WTC11 (cell line): ENCODE results near the gene FHIT. TPM values are rescaled to one million over a fixed set of nuclear protein-coding genes. Genes with fewer than 3 reads are reported as not detected.

Source experiments
- ATAC-seq: fragments of 200-7000 bp; cut with Tn5 transposase; 2 replicates; pipeline ENCODE4 v1.10.0; 2021; ENCODE audit warnings: mild to moderate bottlenecking, moderate library complexity
- CTCF ChIA-PET: fragments of 300-600 bp; sonication (Branson Sonifier 250); formaldehyde crosslinking; loops from one replicate; lab custom pipeline; 2021; ENCODE audit warnings: antibody characterized with exemption; lab: Charles Lee
- POLR2A ChIA-PET: fragments of 350-600 bp; sonication (Branson Sonifier 250); formaldehyde crosslinking; loops from one replicate; lab custom pipeline; 2021; ENCODE audit warnings: antibody characterized with exemption; lab: Charles Lee
- DNase-seq: peaks from one replicate; pipeline ENCODE4 v3.0.0; 2021; ENCODE audit warnings: low spot score
- H3K27ac Mint-ChIP-seq: 2 replicates; pipeline ENCODE4 v1.8.0; 2021; ENCODE audit warnings: mixed read lengths
- H3K27me3 Mint-ChIP-seq: 2 replicates; pipeline ENCODE4 v1.8.0; 2021; ENCODE audit warnings: low read depth, mild to moderate bottlenecking, moderate library complexity, mixed read lengths
- H3K36me3 Mint-ChIP-seq: 2 replicates; pipeline ENCODE4 v1.8.0; 2021; ENCODE audit warnings: mixed read lengths
- H3K4me1 Mint-ChIP-seq: 2 replicates; pipeline ENCODE4 v1.8.0; 2022; ENCODE audit warnings: mixed read lengths
- H3K4me3 Mint-ChIP-seq: 2 replicates; pipeline ENCODE4 v1.8.0; 2021; ENCODE audit warnings: mild to moderate bottlenecking, moderate library complexity, mixed read lengths
- H3K9me3 Mint-ChIP-seq: 2 replicates; pipeline ENCODE4 v1.8.0; 2021; ENCODE audit warnings: mixed read lengths
- ELF4 ChIP-seq: sonication (generic); formaldehyde crosslinking; IDR thresholded peaks from 2 replicates; pipeline ENCODE4 v1.8.1; 2022; ENCODE audit warnings: low read depth, mild to moderate bottlenecking, moderate library complexity, missing genetic modification reagents
- GABPB1 ChIP-seq: sonication (generic); formaldehyde crosslinking; IDR thresholded peaks from 2 replicates; pipeline ENCODE4 v1.8.1; 2023; ENCODE audit warnings: mild to moderate bottlenecking, missing genetic modification reagents
- JUN ChIP-seq: sonication (generic); formaldehyde crosslinking; IDR thresholded peaks from 2 replicates; pipeline ENCODE4 v1.8.0; 2023; ENCODE audit warnings: mild to moderate bottlenecking, missing genetic modification reagents
- MYBL2 ChIP-seq: sonication (generic); formaldehyde crosslinking; IDR thresholded peaks from 2 replicates; pipeline ENCODE4 v1.8.1; 2023; ENCODE audit warnings: mild to moderate bottlenecking, moderate library complexity, missing genetic modification reagents
- NR2C2 ChIP-seq: sonication (generic); formaldehyde crosslinking; IDR thresholded peaks from 2 replicates; pipeline ENCODE4 v1.8.0; 2022; ENCODE audit warnings: mild to moderate bottlenecking, missing genetic modification reagents
- NR3C1 ChIP-seq: sonication (generic); formaldehyde crosslinking; conservative IDR thresholded peaks from 2 replicates; pipeline ENCODE4 v1.8.1; 2023; ENCODE audit warnings: low read depth, mild to moderate bottlenecking, missing genetic modification reagents
- RORB ChIP-seq: fragments of 250-450 bp; sonication (Bioruptor Pico); IDR thresholded peaks from 2 replicates; pipeline ENCODE4 v1.9.0; 2021; ENCODE audit warnings: mild to moderate bottlenecking
- SMAD3 ChIP-seq: sonication (generic); formaldehyde crosslinking; IDR thresholded peaks from 2 replicates; pipeline ENCODE4 v1.8.0; 2022; ENCODE audit warnings: missing genetic modification reagents, mild to moderate bottlenecking, borderline replicate concordance
- ZNF396 ChIP-seq: fragments of 250-450 bp; sonication (Bioruptor Pico); IDR thresholded peaks from 2 replicates; pipeline ENCODE4 v1.8.0; 2021; ENCODE audit warnings: mild to moderate bottlenecking, moderate library complexity, borderline replicate concordance
- total RNA-seq: library from RNA; stranded (reverse); gene quantifications from 3 replicates; pipeline ENCODE4 v1.2.3, GENCODE V29; 2021
- TF ChIP-seq, protein P1 (sequence below): sonication (generic); formaldehyde crosslinking; IDR thresholded peaks from 2 replicates; pipeline ENCODE4 v1.8.1; 2022; ENCODE audit warnings: low read depth, missing genetic modification reagents, borderline replicate concordance
- TF ChIP-seq, protein P2 (sequence below): sonication (generic); formaldehyde crosslinking; IDR thresholded peaks from 2 replicates; pipeline ENCODE4 v1.8.1; 2023; ENCODE audit warnings: mild to moderate bottlenecking, missing genetic modification reagents, moderate library complexity
- TF ChIP-seq, protein P3 (sequence below): sonication (generic); formaldehyde crosslinking; IDR thresholded peaks from 2 replicates; pipeline ENCODE4 v1.8.0; 2022; ENCODE audit warnings: missing genetic modification reagents
- TF ChIP-seq, protein P4 (sequence below): fragments of 250-450 bp; sonication (Bioruptor Pico); IDR thresholded peaks from 2 replicates; pipeline ENCODE4 v1.9.0; 2021; ENCODE audit warnings: mild to moderate bottlenecking
- TF ChIP-seq, protein P5 (sequence below): sonication (generic); formaldehyde crosslinking; IDR thresholded peaks from 2 replicates; pipeline ENCODE4 v1.8.0; 2023; ENCODE audit warnings: missing genetic modification reagents, mild to moderate bottlenecking, borderline replicate concordance

FHIT gene
- total RNA-seq, 1 experiment from 2014 or later = 2.6 TPM

DNA sequence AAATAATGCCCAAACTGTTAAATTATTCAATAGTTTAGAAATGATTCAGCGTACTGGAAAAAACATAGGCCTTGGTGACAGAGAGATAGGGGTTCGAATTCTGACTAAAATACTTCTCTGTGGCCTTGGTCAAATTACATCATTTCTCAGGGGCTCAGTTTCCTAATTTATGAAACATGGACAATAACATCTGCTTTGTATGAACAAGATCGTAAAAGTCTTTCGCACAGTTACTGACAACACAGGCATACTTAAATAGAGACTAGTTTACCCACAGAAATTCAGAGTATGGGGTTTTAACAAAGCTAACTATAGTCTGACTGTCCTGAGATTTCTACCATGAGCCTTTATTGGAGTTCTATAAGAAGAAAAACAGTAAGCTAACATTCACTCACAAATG lies 440.4 kb downstream of the FHIT start (continued):
- TF ChIP-seq, protein P1, sequence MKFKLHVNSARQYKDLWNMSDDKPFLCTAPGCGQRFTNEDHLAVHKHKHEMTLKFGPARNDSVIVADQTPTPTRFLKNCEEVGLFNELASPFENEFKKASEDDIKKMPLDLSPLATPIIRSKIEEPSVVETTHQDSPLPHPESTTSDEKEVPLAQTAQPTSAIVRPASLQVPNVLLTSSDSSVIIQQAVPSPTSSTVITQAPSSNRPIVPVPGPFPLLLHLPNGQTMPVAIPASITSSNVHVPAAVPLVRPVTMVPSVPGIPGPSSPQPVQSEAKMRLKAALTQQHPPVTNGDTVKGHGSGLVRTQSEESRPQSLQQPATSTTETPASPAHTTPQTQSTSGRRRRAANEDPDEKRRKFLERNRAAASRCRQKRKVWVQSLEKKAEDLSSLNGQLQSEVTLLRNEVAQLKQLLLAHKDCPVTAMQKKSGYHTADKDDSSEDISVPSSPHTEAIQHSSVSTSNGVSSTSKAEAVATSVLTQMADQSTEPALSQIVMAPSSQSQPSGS (CRISPR knock-in tag) = no peak
- TF ChIP-seq GABPB1 (CRISPR knock-in tag) = no peak
- TF ChIP-seq, protein P2, sequence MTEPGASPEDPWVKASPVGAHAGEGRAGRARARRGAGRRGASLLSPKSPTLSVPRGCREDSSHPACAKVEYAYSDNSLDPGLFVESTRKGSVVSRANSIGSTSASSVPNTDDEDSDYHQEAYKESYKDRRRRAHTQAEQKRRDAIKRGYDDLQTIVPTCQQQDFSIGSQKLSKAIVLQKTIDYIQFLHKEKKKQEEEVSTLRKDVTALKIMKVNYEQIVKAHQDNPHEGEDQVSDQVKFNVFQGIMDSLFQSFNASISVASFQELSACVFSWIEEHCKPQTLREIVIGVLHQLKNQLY (CRISPR knock-in tag) = no peak
- TF ChIP-seq, protein P3, sequence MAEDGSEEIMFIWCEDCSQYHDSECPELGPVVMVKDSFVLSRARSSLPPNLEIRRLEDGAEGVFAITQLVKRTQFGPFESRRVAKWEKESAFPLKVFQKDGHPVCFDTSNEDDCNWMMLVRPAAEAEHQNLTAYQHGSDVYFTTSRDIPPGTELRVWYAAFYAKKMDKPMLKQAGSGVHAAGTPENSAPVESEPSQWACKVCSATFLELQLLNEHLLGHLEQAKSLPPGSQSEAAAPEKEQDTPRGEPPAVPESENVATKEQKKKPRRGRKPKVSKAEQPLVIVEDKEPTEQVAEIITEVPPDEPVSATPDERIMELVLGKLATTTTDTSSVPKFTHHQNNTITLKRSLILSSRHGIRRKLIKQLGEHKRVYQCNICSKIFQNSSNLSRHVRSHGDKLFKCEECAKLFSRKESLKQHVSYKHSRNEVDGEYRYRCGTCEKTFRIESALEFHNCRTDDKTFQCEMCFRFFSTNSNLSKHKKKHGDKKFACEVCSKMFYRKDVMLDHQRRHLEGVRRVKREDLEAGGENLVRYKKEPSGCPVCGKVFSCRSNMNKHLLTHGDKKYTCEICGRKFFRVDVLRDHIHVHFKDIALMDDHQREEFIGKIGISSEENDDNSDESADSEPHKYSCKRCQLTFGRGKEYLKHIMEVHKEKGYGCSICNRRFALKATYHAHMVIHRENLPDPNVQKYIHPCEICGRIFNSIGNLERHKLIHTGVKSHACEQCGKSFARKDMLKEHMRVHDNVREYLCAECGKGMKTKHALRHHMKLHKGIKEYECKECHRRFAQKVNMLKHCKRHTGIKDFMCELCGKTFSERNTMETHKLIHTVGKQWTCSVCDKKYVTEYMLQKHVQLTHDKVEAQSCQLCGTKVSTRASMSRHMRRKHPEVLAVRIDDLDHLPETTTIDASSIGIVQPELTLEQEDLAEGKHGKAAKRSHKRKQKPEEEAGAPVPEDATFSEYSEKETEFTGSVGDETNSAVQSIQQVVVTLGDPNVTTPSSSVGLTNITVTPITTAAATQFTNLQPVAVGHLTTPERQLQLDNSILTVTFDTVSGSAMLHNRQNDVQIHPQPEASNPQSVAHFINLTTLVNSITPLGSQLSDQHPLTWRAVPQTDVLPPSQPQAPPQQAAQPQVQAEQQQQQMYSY (CRISPR knock-in tag) = no peak
- TF ChIP-seq NR2C2 (CRISPR knock-in tag) = no peak
- TF ChIP-seq JUN (CRISPR knock-in tag) = no peak

DNA sequence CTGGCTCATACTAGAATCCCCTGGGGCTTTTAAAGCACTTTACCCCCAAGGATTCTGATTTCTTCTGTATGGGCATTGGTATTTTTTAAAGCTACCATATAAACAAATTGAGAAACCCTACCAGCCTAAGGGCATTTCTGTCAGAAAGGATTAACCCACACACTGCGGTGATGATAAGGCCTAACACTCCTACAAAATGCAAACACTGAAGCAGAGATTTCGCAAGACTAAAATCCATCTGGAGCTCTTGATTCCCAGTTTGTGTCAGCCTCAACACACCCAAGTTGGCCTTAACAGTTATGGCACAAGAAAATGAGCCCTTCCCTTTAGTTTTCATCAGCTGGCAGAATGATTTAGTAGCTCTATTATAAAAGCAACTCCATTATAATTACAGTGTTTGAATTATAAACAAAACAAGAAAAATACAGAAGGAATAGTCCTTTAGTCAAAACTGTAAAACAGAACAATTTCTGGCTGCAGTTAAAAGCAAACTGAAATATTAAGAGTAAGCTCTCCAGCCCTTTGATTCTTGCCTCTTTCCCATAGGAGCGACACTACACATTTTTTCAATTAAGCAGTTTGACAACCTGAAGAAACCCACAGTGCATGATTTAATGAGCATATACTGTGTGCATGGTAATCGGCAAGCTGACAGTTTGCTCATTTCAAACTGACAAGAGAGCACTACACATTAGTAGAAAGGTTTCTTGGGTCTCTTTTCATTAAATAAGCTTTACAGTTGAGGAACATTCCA lies 441.2 kb downstream of the FHIT start:
- no peak overlapping the region for H3K4me3 Mint-ChIP-seq
- H3K27me3 Mint-ChIP-seq = no peaks in the 10 kb centered on the region
- H3K9me3 Mint-ChIP-seq = peaks cover 10% of the 10 kb centered on the region
- TF ChIP-seq, protein P4, sequence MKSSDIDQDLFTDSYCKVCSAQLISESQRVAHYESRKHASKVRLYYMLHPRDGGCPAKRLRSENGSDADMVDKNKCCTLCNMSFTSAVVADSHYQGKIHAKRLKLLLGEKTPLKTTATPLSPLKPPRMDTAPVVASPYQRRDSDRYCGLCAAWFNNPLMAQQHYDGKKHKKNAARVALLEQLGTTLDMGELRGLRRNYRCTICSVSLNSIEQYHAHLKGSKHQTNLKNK (CRISPR knock-in tag) = no peak
- TF ChIP-seq ZNF396 (CRISPR knock-in tag) (no peak), NR3C1 (CRISPR knock-in tag) (no peak), SMAD3 (CRISPR knock-in tag) (no peak), MYBL2 (CRISPR knock-in tag) (no peak), ELF4 (CRISPR knock-in tag) (no peak), RORB (CRISPR knock-in tag) (no peak)
- TF ChIP-seq, protein P5, sequence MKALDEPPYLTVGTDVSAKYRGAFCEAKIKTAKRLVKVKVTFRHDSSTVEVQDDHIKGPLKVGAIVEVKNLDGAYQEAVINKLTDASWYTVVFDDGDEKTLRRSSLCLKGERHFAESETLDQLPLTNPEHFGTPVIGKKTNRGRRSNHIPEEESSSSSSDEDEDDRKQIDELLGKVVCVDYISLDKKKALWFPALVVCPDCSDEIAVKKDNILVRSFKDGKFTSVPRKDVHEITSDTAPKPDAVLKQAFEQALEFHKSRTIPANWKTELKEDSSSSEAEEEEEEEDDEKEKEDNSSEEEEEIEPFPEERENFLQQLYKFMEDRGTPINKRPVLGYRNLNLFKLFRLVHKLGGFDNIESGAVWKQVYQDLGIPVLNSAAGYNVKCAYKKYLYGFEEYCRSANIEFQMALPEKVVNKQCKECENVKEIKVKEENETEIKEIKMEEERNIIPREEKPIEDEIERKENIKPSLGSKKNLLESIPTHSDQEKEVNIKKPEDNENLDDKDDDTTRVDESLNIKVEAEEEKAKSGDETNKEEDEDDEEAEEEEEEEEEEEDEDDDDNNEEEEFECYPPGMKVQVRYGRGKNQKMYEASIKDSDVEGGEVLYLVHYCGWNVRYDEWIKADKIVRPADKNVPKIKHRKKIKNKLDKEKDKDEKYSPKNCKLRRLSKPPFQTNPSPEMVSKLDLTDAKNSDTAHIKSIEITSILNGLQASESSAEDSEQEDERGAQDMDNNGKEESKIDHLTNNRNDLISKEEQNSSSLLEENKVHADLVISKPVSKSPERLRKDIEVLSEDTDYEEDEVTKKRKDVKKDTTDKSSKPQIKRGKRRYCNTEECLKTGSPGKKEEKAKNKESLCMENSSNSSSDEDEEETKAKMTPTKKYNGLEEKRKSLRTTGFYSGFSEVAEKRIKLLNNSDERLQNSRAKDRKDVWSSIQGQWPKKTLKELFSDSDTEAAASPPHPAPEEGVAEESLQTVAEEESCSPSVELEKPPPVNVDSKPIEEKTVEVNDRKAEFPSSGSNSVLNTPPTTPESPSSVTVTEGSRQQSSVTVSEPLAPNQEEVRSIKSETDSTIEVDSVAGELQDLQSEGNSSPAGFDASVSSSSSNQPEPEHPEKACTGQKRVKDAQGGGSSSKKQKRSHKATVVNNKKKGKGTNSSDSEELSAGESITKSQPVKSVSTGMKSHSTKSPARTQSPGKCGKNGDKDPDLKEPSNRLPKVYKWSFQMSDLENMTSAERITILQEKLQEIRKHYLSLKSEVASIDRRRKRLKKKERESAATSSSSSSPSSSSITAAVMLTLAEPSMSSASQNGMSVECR (CRISPR knock-in tag) = no peak
- TF ChIP-seq, protein P1 (CRISPR knock-in tag) = no peak
- TF ChIP-seq, all 79 proteins: peak for 0
- Mint-ChIP-seq H3K27ac (no peak overlapping the region), H3K4me1 (peaks cover 9% of the 10 kb centered on the region), H3K36me3 (peaks cover 4% of the 10 kb centered on the region)
- ATAC-seq = no peak
- POLR2A ChIA-PET = no interaction called here
- no peak for DNase-seq
- CTCF ChIA-PET = interaction anchor here (1.1 kb wide), 1 partner anchor 55 kb away, joined by 4 read pairs; no protein-coding TSS in a partner anchor
